Measurements from ENCODE around the gene PCDHB16. TPM values are rescaled to one million over a fixed set of nuclear protein-coding genes. Genes with fewer than 3 reads are reported as not detected.
"Not testable (repeated sequence)": the region's sequence is repeated elsewhere in the genome, so short reads cannot be mapped to it uniquely, and the experiment has no call there.

Gene PCDHB16
- total RNA-seq, 1 donor from 2014 or later, result 4.5 TPM

- not testable (repeated sequence) for DNase-seq
Observed at GRCh38 chr5:141184117-141184855, 2.1 kb downstream of the PCDHB16 start.

- no peak for DNase-seq
Observed at GRCh38 chr5:141186897-141187512, 4.8 kb downstream of the PCDHB16 start, which contains the start of gene PCDHB9. Gene PCDHB9 (plus strand): TSS chr5:141187161. CDS start chr5:141187319, 158 bp downstream.

DNA sequence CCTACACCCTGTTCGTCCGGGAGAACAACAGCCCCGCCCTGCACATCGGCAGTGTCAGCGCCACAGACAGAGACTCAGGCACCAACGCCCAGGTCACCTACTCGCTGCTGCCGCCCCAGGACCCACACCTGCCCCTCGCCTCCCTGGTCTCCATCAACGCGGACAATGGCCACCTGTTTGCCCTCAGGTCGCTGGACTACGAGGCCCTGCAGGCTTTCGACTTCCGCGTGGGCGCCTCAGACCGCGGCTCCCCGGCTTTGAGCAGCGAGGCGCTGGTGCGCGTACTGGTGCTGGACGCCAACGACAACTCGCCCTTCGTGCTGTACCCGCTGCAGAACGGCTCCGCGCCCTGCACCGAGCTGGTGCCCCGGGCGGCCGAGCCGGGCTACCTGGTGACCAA, 6.5 kb downstream of the PCDHB16 start:
- DNase-seq, result not testable (repeated sequence)

DNA sequence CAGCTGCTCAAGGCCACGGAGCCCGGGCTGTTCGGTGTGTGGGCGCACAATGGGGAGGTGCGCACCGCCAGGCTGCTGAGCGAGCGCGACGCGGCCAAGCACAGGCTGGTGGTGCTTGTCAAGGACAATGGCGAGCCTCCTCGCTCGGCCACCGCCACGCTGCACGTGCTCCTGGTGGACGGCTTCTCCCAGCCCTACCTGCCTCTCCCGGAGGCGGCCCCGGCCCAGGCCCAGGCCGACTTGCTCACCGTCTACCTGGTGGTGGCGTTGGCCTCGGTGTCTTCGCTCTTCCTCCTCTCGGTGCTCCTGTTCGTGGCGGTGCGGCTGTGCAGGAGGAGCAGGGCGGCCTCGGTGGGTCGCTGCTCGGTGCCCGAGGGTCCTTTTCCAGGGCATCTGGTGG, 6.9 kb downstream of the PCDHB16 start:
- DNase-seq, result not testable (repeated sequence)

DNA sequence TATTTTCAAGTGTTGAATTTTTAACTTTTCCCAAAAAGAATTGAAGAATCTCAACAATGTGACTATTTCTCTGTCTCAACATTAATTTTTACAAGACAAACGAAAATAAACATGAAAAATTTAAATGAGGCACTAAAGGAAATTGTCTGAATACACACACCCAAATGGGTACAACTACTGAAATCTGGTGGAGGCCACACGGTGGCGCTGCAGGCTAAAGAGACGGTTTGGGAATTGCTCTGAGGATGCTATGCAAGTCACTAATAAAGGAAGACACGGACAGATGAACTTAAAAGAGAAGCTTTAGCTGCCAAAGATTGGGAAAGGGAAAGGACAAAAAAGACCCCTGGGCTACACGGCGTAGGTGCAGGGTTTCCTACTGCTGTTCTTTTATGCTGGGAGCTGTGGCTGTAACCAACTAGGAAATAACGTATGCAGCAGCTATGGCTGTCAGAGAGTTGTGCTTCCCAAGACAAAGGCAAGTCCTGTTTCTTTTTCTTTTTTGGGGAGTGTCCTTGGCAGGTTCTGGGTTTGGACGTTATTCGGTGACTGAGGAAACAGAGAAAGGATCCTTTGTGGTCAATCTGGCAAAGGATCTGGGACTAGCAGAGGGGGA, 10.0 kb downstream of the PCDHB16 start, which contains the start of gene PCDHB10:
PCDHB10 (plus strand) TSS at position 244 of the 616 bp plus-strand sequence; CDS start at position 444, 200 bp downstream.
- no peak for DNase-seq

- DNase-seq, result not testable (repeated sequence)
Observed at GRCh38 chr5:141194332-141194731, 12.1 kb downstream of the PCDHB16 start.

GRCh38 chr5:141196363-141196762, 14.2 kb downstream of the PCDHB16 start:
- no peak for DNase-seq

GRCh38 chr5:141199359-141200235, 17.4 kb downstream of the PCDHB16 start, which contains the start of gene PCDHB11:
Gene PCDHB11 (plus strand): TSS chr5:141199627. CDS start chr5:141199775, 148 bp downstream.
- no peak for DNase-seq

- DNase-seq, result not testable (repeated sequence)
Observed at GRCh38 chr5:141201126-141201525, 18.9 kb downstream of the PCDHB16 start.

GRCh38 chr5:141201646-141202045, 19.5 kb downstream of the PCDHB16 start:
- not testable (repeated sequence) for DNase-seq

DNA sequence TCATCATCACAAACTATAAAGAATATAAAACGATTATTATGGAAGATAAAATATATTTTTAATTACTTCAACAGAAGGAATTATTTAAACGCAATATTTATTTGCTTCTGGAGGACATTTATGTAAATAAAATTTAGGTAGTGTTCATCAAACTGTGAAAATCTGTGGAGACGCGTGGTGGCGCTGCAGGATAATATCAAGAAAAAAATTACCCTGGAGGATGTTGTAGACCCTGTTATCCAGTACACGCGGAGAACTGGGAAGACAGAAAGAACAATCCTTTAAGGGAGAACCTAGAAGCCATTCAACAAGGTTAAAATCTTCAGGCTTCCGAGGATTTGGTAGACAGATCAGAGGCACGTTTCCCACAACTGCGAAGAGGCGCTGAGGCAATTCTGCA, 26.3 kb downstream of the PCDHB16 start, which contains the start of gene PCDHB12:
PCDHB12 (plus strand) TSS at position 242 of the 400 bp plus-strand sequence. CDS start 189 bp downstream, outside the sequence.
- no peak for DNase-seq

- DNase-seq, result not testable (repeated sequence)
Observed at GRCh38 chr5:141210281-141210680, 28.1 kb downstream of the PCDHB16 start.

DNA sequence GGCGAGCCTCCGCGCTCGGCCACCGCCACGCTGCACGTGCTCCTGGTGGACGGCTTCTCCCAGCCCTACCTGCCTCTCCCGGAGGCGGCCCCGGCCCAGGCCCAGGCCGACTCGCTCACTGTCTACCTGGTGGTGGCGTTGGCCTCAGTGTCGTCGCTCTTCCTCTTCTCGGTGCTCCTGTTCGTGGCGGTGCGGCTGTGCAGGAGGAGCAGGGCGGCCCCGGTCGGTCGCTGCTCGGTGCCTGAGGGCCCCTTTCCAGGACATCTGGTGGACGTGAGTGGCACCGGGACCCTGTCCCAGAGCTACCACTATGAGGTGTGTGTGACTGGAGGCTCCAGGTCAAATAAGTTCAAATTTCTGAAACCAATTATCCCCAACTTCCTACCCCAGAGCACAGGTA, 28.7 kb downstream of the PCDHB16 start:
- not testable (repeated sequence) for DNase-seq

GRCh38 chr5:141213656-141214339, 31.6 kb downstream of the PCDHB16 start, which contains the start of gene PCDHB13:
Gene PCDHB13 (plus strand): TSS chr5:141213919. CDS start chr5:141214124, 205 bp downstream.
- not testable (repeated sequence) for DNase-seq

- DNase-seq, result not testable (repeated sequence)
Observed at GRCh38 chr5:141214583-141214982, 32.4 kb downstream of the PCDHB16 start.

DNA sequence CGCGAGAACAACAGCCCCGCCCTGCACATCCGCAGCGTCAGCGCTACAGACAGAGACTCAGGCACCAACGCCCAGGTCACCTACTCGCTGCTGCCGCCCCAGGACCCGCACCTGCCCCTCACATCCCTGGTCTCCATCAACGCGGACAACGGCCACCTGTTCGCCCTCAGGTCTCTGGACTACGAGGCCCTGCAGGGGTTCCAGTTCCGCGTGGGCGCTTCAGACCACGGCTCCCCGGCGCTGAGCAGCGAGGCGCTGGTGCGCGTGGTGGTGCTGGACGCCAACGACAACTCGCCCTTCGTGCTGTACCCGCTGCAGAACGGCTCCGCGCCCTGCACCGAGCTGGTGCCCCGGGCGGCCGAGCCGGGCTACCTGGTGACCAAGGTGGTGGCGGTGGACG, 33.3 kb downstream of the PCDHB16 start:
- not testable (repeated sequence) for DNase-seq

DNA sequence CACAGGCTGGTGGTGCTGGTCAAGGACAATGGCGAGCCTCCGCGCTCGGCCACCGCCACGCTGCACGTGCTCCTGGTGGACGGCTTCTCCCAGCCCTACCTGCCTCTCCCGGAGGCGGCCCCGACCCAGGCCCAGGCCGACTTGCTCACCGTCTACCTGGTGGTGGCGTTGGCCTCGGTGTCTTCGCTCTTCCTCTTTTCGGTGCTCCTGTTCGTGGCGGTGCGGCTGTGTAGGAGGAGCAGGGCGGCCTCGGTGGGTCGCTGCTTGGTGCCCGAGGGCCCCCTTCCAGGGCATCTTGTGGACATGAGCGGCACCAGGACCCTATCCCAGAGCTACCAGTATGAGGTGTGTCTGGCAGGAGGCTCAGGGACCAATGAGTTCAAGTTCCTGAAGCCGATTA, 33.8 kb downstream of the PCDHB16 start:
- not testable (repeated sequence) for DNase-seq

- no peak for DNase-seq
Observed at GRCh38 chr5:141223112-141223783, 41.1 kb downstream of the PCDHB16 start, which contains the start of gene PCDHB14. Gene PCDHB14 (plus strand): TSS chr5:141223343. CDS start chr5:141223506, 163 bp downstream.

- DNase-seq, result not testable (repeated sequence)
Observed at GRCh38 chr5:141224844-141225243, 42.7 kb downstream of the PCDHB16 start.

DNA sequence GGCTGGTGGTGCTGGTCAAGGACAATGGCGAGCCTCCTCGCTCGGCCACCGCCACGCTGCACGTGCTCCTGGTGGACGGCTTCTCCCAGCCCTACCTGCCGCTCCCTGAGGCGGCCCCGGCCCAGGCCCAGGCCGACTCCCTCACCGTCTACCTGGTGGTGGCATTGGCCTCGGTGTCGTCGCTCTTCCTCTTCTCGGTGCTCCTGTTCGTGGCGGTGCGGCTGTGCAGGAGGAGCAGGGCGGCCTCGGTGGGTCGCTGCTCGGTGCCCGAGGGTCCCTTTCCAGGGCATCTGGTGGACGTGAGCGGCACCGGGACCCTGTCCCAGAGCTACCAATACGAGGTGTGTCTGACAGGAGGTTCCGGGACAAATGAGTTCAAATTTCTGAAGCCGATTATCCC, 43.2 kb downstream of the PCDHB16 start:
- not testable (repeated sequence) for DNase-seq

Measured in occipital lobe (tissue), 2 donors.